HG03103 (cell line): ENCODE measurements around the gene EIF4E1B.

ENCODE experiments used
- ATAC-seq: cut with Tn5 transposase; IDR thresholded peaks from one replicate; pipeline ENCODE4 v1.9.1; 2021; ENCODE audit warnings: low read depth; ENCODE audit not compliant: unreplicated experiment

The EIF4E1B gene

GRCh38 chr5:176603091-176603490, 27.4 kb upstream of the EIF4E1B start:
- ATAC-seq, result no peak

GRCh38 chr5:176606032-176606431, 24.4 kb upstream of the EIF4E1B start:
- ATAC-seq, result no peak

GRCh38 chr5:176606875-176607274, 23.6 kb upstream of the EIF4E1B start:
- ATAC-seq, result no peak

- no peak for ATAC-seq
These were observed 22.3 kb upstream of the EIF4E1B start for GRCh38 chr5:176608142-176608705.

GRCh38 chr5:176608937-176609723, 21.3 kb upstream of the EIF4E1B start:
- ATAC-seq, result peak; percentile 30

- peak; percentile 68 for ATAC-seq
These were observed 20.6 kb upstream of the EIF4E1B start, which contains the start of gene GPRIN1 for GRCh38 chr5:176609724-176610434. Gene GPRIN1, minus strand, starts transcription at chr5:176610156. Its CDS starts 10,322 bp downstream, at chr5:176599834.

- ATAC-seq, result no peak
These were observed 20.1 kb upstream of the EIF4E1B start for GRCh38 chr5:176610435-176610773.

GRCh38 chr5:176611435-176611834, 19.0 kb upstream of the EIF4E1B start:
- no peak for ATAC-seq

- no peak for ATAC-seq
These were observed 18.5 kb upstream of the EIF4E1B start for GRCh38 chr5:176612008-176612407.

GRCh38 chr5:176612855-176613254, 17.6 kb upstream of the EIF4E1B start:
- no peak for ATAC-seq

GRCh38 chr5:176614805-176615478, 15.5 kb upstream of the EIF4E1B start:
- ATAC-seq, result no peak

- no peak for ATAC-seq
These were observed 14.0 kb upstream of the EIF4E1B start for GRCh38 chr5:176616511-176616910.

GRCh38 chr5:176618783-176619182, 11.7 kb upstream of the EIF4E1B start:
- ATAC-seq, result no peak

- peak; percentile 82 for ATAC-seq
These were observed 11.3 kb upstream of the EIF4E1B start for GRCh38 chr5:176619203-176619568.

- ATAC-seq, result no peak
These were observed 10.7 kb upstream of the EIF4E1B start for GRCh38 chr5:176619569-176620332.

- no peak for ATAC-seq
These were observed 10.0 kb upstream of the EIF4E1B start for GRCh38 chr5:176620333-176620981.

- no peak for ATAC-seq
These were observed 8.8 kb upstream of the EIF4E1B start for GRCh38 chr5:176621661-176622079.

GRCh38 chr5:176624142-176624541, 6.3 kb upstream of the EIF4E1B start:
- no peak for ATAC-seq

GRCh38 chr5:176624938-176625337, 5.5 kb upstream of the EIF4E1B start:
- no peak for ATAC-seq

- ATAC-seq, result no peak
These were observed 5.0 kb upstream of the EIF4E1B start for GRCh38 chr5:176625512-176625911.
